Adrenal gland (tissue), 12 donors: Measurements from ENCODE around the gene COX14. TPM values are rescaled to one million over a fixed set of nuclear protein-coding genes. Genes with fewer than 3 reads are reported as not detected.

Source experiments
- DNase-seq, 7 donors: peaks; one replicate each; pipeline ENCODE4 v3.0.0-alpha.2; 2019 to 2020
- H3K27ac ChIP-seq, 5 donors: fragments of 200-600 bp; sonication (generic) in 4 of 5; 1 replicate in 3 of 5; 2 replicates in 2 of 5; pipeline versions ENCODE4 v1.5.1 to v1.8.0; 2016 to 2020; ENCODE audit warnings: mild to moderate bottlenecking in 1 of 5
- H3K27me3 ChIP-seq: fragments of 200-600 bp; 2 replicates; pipeline ENCODE4 v1.8.0; 2021
- H3K36me3 ChIP-seq, 2 donors: fragments of 200-600 bp; replicated peaks in 1 of 2; 1 replicate in 1 of 2; 2 replicates in 1 of 2; pipeline versions ENCODE4 v1.5.1 to v1.8.0; 2018 to 2022
- H3K4me1 ChIP-seq, 2 donors: fragments of 200-600 bp; replicated peaks in 1 of 2; 1 replicate in 1 of 2; 2 replicates in 1 of 2; pipeline versions ENCODE4 v1.5.1 to v1.8.0; 2018 to 2021
- H3K4me3 ChIP-seq, 4 donors: fragments of 200-600 bp; sonication (generic) in 3 of 4; one replicate each; pipeline ENCODE4 v1.5.1; 2016 to 2018
- H3K9me3 ChIP-seq, 3 donors: fragments of 200-600 bp; sonication (generic) in 1 of 3; replicated peaks in 1 of 3; 1 replicate in 2 of 3; 2 replicates in 1 of 3; pipeline versions ENCODE4 v1.5.1 to v1.8.0; 2016 to 2021
- POLR2A ChIP-seq, 2 donors: fragments of 450-650 bp; IDR thresholded peaks; one replicate each; pipeline ENCODE4 v1.6.1; 2017; ENCODE audit warnings: antibody characterized with exemption in 2 of 2, mild to moderate bottlenecking in 2 of 2, moderate library complexity in 1 of 2
- WGBS, 4 donors: extraction: QIAGEN DNeasy Blood & Tissue Kit in 2 of 4; methylation state at CpG; one replicate each; pipeline versions ENCODE4 v1.1.5 to v1.1.7; 2013 to 2017; 5-methylcytosine and 5-hydroxymethylcytosine counted together
- intact Hi-C, 2 donors: fragments of 100-400 bp; cut with DNase I; formaldehyde crosslinking; loops; one replicate each; pipeline versions ENCODE4 v1.14.1 to v1.15.0; 2022 to 2023
- polyA plus RNA-seq, 3 donors: library from polyadenylated mRNA; stranded (reverse); fragments of 200-250 nt in 2 of 3; fragments of 350-450 nt in 1 of 3; fragmentation: Illumina TruSeq in 1 of 3; extraction: RNeasy Lipid Tissue Mini Kit (QIAGEN cat#74804) in 1 of 3; gene quantifications; one replicate each; pipeline ENCODE4 v1.2.3, GENCODE V29; 2013 to 2014
- total RNA-seq, 9 donors: library from RNA; depleted of rRNA in 4 of 9; stranded (reverse); fragments of >200 nt in 4 of 9; fragments of 120-200 nt in 1 of 9; fragmentation: NEBNext Ultra II Directional in 1 of 9; extraction: Animal tissue kit (Norgen Biotek cat#: 25700) in 1 of 9; gene quantifications; one replicate each; pipeline versions ENCODE4 v1.1.0 to v1.2.4, GENCODE V29; 2013 to 2023
- TF ChIP-seq, protein P1 (sequence below), 6 experiments: fragments of 450-650 bp in 4 of 6; fragments of 200-600 bp in 2 of 6; sonication (generic) in 1 of 6; IDR thresholded peaks; 1 replicate in 5 of 6; 2 replicates in 1 of 6; pipeline versions ENCODE4 v1.5.1 to v1.8.0; 2016 to 2021; ENCODE audit warnings: antibody characterized with exemption in 6 of 6, mild to moderate bottlenecking in 2 of 6, moderate library complexity in 1 of 6
- donor health status: healthy with polysubstance abuse.
- donor health status: Bipolar disorder and iron deficiency.
- donor health status: DM: yes; HTN: yes; CAD: no.
- donor health status: DM: no; HTN: no; CAD: no.
- donor health status: DM: no; HTN: no; CAD: no.
- donor health status: DM: yes; HTN: yes; CAD: no.

COX14 gene
- total and polyA plus RNA-seq, 12 donors = 61.2 to 150 (median 93.9) TPM

- H3K9me3 ChIP-seq = no peaks in the 10 kb centered on the region
- no peak overlapping the region for H3K4me3 ChIP-seq
- no peaks in the 10 kb centered on the region for H3K4me1 ChIP-seq
- H3K27ac ChIP-seq = peak overlapping the region in 1 of 5 donors; percentile 16
- H3K27me3 ChIP-seq = no peaks in the 10 kb centered on the region
- intact Hi-C loops = no loop called here
- 54 to 76% (median 66%) methylated on average over 5 of the region's 5 CpGs for WGBS, 4 donors
- TF ChIP-seq POLR2A (IDR thresholded peaks at IDR 0.05) = no peak
- TF ChIP-seq, protein P1, sequence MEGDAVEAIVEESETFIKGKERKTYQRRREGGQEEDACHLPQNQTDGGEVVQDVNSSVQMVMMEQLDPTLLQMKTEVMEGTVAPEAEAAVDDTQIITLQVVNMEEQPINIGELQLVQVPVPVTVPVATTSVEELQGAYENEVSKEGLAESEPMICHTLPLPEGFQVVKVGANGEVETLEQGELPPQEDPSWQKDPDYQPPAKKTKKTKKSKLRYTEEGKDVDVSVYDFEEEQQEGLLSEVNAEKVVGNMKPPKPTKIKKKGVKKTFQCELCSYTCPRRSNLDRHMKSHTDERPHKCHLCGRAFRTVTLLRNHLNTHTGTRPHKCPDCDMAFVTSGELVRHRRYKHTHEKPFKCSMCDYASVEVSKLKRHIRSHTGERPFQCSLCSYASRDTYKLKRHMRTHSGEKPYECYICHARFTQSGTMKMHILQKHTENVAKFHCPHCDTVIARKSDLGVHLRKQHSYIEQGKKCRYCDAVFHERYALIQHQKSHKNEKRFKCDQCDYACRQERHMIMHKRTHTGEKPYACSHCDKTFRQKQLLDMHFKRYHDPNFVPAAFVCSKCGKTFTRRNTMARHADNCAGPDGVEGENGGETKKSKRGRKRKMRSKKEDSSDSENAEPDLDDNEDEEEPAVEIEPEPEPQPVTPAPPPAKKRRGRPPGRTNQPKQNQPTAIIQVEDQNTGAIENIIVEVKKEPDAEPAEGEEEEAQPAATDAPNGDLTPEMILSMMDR (IDR thresholded peaks at IDR 0.05) = no peak
- DNase-seq = peak in 1 of 7 donors; percentile 60
- H3K36me3 ChIP-seq = no peaks in the 10 kb centered on the region
Measured at GRCh38 chr12:50066402-50066801, 45.6 kb upstream of the COX14 start.

- H3K4me1 ChIP-seq = no peaks in the 10 kb centered on the region
- H3K27me3 ChIP-seq = no peaks in the 10 kb centered on the region
- 90 to 95% (median 92%) methylated on average over 5 of the region's 5 CpGs for WGBS, 4 donors
- no peak overlapping the region for H3K4me3 ChIP-seq
- TF ChIP-seq POLR2A (IDR thresholded peaks at IDR 0.05) = no peak
- TF ChIP-seq, protein P1 (IDR thresholded peaks at IDR 0.05) = no peak
- no peaks in the 10 kb centered on the region for H3K9me3 ChIP-seq
- H3K27ac ChIP-seq = no peak overlapping the region
- no peaks in the 10 kb centered on the region for H3K36me3 ChIP-seq
- intact Hi-C loops = no loop called here
- no peak for DNase-seq
Measured at GRCh38 chr12:50069069-50069468, 43.0 kb upstream of the COX14 start.

DNA sequence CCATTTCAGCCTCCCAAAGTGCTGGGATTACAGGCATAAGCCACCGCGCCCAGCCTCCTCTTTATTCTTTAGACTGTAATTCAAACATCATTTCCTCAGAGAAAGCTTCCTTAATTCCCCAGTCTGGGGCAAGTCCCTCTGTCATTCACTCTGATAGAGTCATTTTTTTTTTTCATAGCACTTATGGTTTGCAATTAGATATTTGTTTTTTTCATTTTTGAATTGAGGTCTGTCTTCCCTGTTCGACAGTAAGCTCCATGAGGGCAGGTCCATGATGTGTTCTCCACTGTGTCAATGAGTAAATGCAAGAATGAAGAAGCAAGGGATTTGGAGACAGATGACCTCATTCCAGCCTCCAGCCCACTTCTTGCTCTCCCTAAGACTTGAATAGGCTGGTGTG is 42.5 kb upstream of the COX14 start:
- 89 to 98% (median 96%) methylated on average over 3 of the region's 3 CpGs for WGBS, 4 donors

GRCh38 chr12:50070314-50071060 is 41.5 kb upstream of the COX14 start:
- WGBS, 4 donors = 35 to 50% (median 39%) methylated on average over 7 to 9 of the region's 9 CpGs
- intact Hi-C loops = loop anchor here in 1 of 2 donors (5.0 kb wide), 1 partner anchor 107 kb away; no protein-coding TSS in a partner anchor

More for the DNA sequence above, 42.5 kb upstream of the COX14 start:
- Histone ChIP-seq H3K27me3 (no peaks in the 10 kb centered on the region), H3K9me3 (no peaks in the 10 kb centered on the region), H3K36me3 (no peaks in the 10 kb centered on the region), H3K4me1 (no peaks in the 10 kb centered on the region), H3K27ac (no peak overlapping the region), H3K4me3 (no peak overlapping the region)
- no peak for DNase-seq
- TF ChIP-seq POLR2A (IDR thresholded peaks at IDR 0.05) = no peak
- TF ChIP-seq, protein P1 (IDR thresholded peaks at IDR 0.05) = no peak
- intact Hi-C loops = no loop called here

More at GRCh38 chr12:50070314-50071060, 41.5 kb upstream of the COX14 start:
- H3K4me3 ChIP-seq = no peak overlapping the region
- TF ChIP-seq POLR2A (IDR thresholded peaks at IDR 0.05) = no peak
- TF ChIP-seq, protein P1 (IDR thresholded peaks at IDR 0.05) = peak; percentile 78 to 93 (median 88)
- no peaks in the 10 kb centered on the region for H3K27me3 ChIP-seq
- H3K4me1 ChIP-seq = peaks cover 0 to 4% of the 10 kb centered on the region in 2 donors
- no peaks in the 10 kb centered on the region for H3K36me3 ChIP-seq
- DNase-seq = peak; percentile 71 to 90 (median 81)
- no peaks in the 10 kb centered on the region for H3K9me3 ChIP-seq
- no peak overlapping the region for H3K27ac ChIP-seq
